Esophagus squamous epithelium (tissue), 4 donors: ENCODE measurements around the gene CNKSR3.

Experiments used
- CTCF ChIP-seq, 6 experiments: fragments of 450-650 bp in 4 of 6; fragments of 200-600 bp in 2 of 6; sonication (generic) in 2 of 6; IDR thresholded peaks; one replicate each; pipeline ENCODE4 v1.5.1; 2016 to 2019; ENCODE audit warnings: antibody characterized with exemption in 6 of 6, mild to moderate bottlenecking in 4 of 6, moderate library complexity in 4 of 6
- POLR2A ChIP-seq, 4 donors: fragments of 450-650 bp; IDR thresholded peaks; one replicate each; pipeline ENCODE4 v1.6.1; 2017; ENCODE audit warnings: antibody characterized with exemption in 4 of 4, mild to moderate bottlenecking in 4 of 4, moderate library complexity in 3 of 4

- TF ChIP-seq POLR2A (IDR thresholded peaks at IDR 0.05) (no peak), CTCF (IDR thresholded peaks at IDR 0.05) (no peak)
Measured at GRCh38 chr6:154487367-154488247, 22.9 kb downstream of the CNKSR3 start.
